HCT116 (cell line): ENCODE measurements around the gene ITM2B.

ENCODE experiments used
- ATF3 ChIP-seq: IDR thresholded peaks from 2 replicates; pipeline ENCODE4 v1.6.1; 2012
- CTCF ChIP-seq, 3 experiments: fragments of 200-600 bp in 1 of 3; sonication (generic) in 1 of 3; IDR thresholded peaks in 2 of 3; conservative IDR thresholded peaks in 1 of 3; 2 replicates each; pipeline ENCODE4 v1.5.1; 2012 to 2017; ENCODE audit warnings: low read depth in 2 of 3, low read length in 2 of 3, antibody characterized with exemption in 1 of 3, borderline replicate concordance in 1 of 3, control low read depth in 1 of 3, mild to moderate bottlenecking in 1 of 3, mixed read lengths in 1 of 3, mixed run types in 1 of 3, moderate library complexity in 1 of 3; ENCODE audit not compliant: insufficient read depth in 1 of 3
- ZBTB33 ChIP-seq: IDR thresholded peaks from 2 replicates; pipeline ENCODE4 v1.6.1; 2011; ENCODE audit warnings: mild to moderate bottlenecking, low read length, moderate library complexity; ENCODE audit not compliant: insufficient replicate concordance; ENCODE audit errors: extremely low read depth

GRCh38 chr13:48268019-48268418 is 35.0 kb downstream of the ITM2B start:
- TF ChIP-seq ATF3, result no peak
- TF ChIP-seq CTCF (IDR thresholded peaks at IDR 0.05 in 2 of 3, conservative IDR thresholded peaks at IDR 0.05 in 1 of 3; ENCODE audit: borderline replicate concordance in 1 of 3, insufficient read depth in 1 of 3, low read depth in 2 of 3, low read length in 2 of 3), result no peak
- no peak for TF ChIP-seq ZBTB33
